A549 (cell line): ENCODE data around the gene C1orf35.

Experiments used
- CBX8 ChIP-seq: fragments of 200-600 bp; sonication (generic); IDR thresholded peaks from 2 replicates; pipeline ENCODE4 v1.6.1; 2016
- GATA3 ChIP-seq: IDR thresholded peaks from 2 replicates; pipeline ENCODE4 v1.6.1; 2012; ENCODE audit warnings: borderline replicate concordance
- POLR2A ChIP-seq: IDR thresholded peaks from 2 replicates; pipeline ENCODE4 v1.6.1; 2012; ENCODE audit warnings: mild to moderate bottlenecking, low read length
- RFX5 ChIP-seq: fragments of 450-650 bp; IDR thresholded peaks from 2 replicates; pipeline ENCODE4 v1.7.1; 2014; ENCODE audit warnings: antibody characterized with exemption, mild to moderate bottlenecking, moderate library complexity
- ZNF302 ChIP-seq: fragments of 250-450 bp; sonication (Bioruptor Pico); IDR thresholded peaks from 2 replicates; pipeline ENCODE4 v1.9.0; 2021; ENCODE audit warnings: inconsistent platforms, mild to moderate bottlenecking, moderate library complexity
- TF ChIP-seq, protein P1 (sequence below): fragments of >200 bp; sonication (Bioruptor Twin); formaldehyde crosslinking; IDR thresholded peaks from 3 replicates; pipeline ENCODE4 v1.5.1; 2016

DNA sequence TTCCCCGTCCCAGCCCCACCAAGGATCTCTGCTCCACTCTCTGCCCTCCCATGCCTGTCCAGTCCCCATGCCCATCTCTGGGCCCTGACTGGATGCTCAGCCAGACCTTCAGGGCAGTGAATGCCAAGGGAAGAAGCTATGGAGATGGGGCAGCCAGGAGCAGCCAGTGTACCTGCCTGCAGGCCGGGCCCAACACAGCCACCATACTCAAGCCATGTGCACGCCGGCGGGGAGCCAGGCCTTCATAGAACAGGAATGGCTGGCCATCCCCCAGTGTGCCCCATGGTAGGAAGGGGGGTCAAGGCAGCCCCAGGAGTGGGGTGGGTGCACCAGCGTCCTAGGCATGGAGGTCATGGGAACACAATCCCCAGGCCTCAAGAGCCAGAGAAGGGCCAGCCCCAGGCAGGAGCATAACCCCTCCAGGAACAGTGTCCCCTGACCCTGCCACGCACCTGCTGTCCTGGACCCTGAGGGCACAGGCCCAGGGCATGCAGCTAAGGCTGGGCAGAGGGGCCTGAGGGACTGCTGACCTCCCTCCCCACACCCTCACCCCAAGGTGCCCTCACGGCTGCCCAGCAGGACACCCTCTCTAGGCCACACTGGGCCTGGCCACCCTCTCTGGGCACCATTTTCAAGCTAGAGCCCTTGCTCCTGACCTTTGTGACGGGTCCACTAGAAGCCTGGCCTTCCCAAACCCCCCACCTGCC, 40.9 kb downstream of the C1orf35 start:
- TF ChIP-seq RFX5, result no peak
- no peak for TF ChIP-seq CBX8
- no peak for TF ChIP-seq GATA3
- TF ChIP-seq, protein P1, sequence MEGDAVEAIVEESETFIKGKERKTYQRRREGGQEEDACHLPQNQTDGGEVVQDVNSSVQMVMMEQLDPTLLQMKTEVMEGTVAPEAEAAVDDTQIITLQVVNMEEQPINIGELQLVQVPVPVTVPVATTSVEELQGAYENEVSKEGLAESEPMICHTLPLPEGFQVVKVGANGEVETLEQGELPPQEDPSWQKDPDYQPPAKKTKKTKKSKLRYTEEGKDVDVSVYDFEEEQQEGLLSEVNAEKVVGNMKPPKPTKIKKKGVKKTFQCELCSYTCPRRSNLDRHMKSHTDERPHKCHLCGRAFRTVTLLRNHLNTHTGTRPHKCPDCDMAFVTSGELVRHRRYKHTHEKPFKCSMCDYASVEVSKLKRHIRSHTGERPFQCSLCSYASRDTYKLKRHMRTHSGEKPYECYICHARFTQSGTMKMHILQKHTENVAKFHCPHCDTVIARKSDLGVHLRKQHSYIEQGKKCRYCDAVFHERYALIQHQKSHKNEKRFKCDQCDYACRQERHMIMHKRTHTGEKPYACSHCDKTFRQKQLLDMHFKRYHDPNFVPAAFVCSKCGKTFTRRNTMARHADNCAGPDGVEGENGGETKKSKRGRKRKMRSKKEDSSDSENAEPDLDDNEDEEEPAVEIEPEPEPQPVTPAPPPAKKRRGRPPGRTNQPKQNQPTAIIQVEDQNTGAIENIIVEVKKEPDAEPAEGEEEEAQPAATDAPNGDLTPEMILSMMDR, result no peak
- TF ChIP-seq ZNF302 (CRISPR knock-in tag), result no peak
- TF ChIP-seq POLR2A, result no peak
